GM12878 (cell line): ENCODE measurements around the gene FLAD1. TPM values are rescaled to one million over a fixed set of nuclear protein-coding genes. Genes with fewer than 3 reads are reported as not detected.

Experiments
- ATAC-seq: fragments of 200-7000 bp; cut with Tn5 transposase; 3 replicates; pipeline ENCODE4 v1.9.1; 2020; ENCODE audit warnings: mild to moderate bottlenecking, moderate library complexity
- BruUV-seq: library from RNA; stranded (reverse); fragments of 400-500 nt; replicated peaks from 2 replicates; lab custom pipeline; 2021; lab: Mats Ljungman, UMichigan
- CTCF ChIA-PET: fragments of 300-600 bp; sonication (Branson Sonifier 250); formaldehyde crosslinking; extraction: SDS; loops from one replicate; lab custom pipeline; 2021; ENCODE audit warnings: inconsistent platforms; lab: Yijun Ruan, JAX
- POLR2A ChIA-PET: fragments of 350-600 bp; formaldehyde crosslinking; extraction: SDS; loops from one replicate; lab custom pipeline; 2021; ENCODE audit warnings: inconsistent platforms; lab: Charles Lee
- RAD21 ChIA-PET: fragments of 300-600 bp; sonication (Branson Sonifier 250); formaldehyde crosslinking; loops from one replicate; lab custom pipeline; 2023; ENCODE audit warnings: antibody characterized with exemption; ENCODE audit not compliant: unreplicated experiment; lab: Charles Lee
- SMC1A ChIA-PET: fragments of 300-600 bp; sonication (Branson Sonifier 250); formaldehyde crosslinking; loops from one replicate; lab custom pipeline; 2023; ENCODE audit not compliant: unreplicated experiment, uncharacterized antibody; lab: Charles Lee
- DNase-seq: peaks from one replicate; pipeline ENCODE4 v3.0.0-alpha.2; 2011; ENCODE audit warnings: low read depth, low spot score
- FAIRE-seq: peaks from 3 replicates; lab custom pipeline; 2011; peaks lifted over from hg19 to GRCh38; lab: Jason Lieb, UNC
- H2AFZ ChIP-seq: 2 replicates; pipeline ENCODE4 v1.6.0; 2011; ENCODE audit warnings: low read depth, low read length, control low read depth; ENCODE audit not compliant: control insufficient read depth
- H3K27ac ChIP-seq: 2 replicates; pipeline ENCODE4 v1.5.1; 2011; ENCODE audit warnings: control low read depth; ENCODE audit not compliant: control insufficient read depth, insufficient read depth
- H3K27me3 ChIP-seq, 2 experiments: replicated peaks in 1 of 2; 2 replicates each; pipeline versions ENCODE4 v1.6.0 to v1.6.1; 2011; ENCODE audit warnings: low read length in 1 of 2; ENCODE audit not compliant: control insufficient read depth in 2 of 2, insufficient read depth in 2 of 2
- H3K36me3 ChIP-seq, 2 experiments: 2 replicates each; pipeline ENCODE4 v1.5.1; 2011; ENCODE audit warnings: low read length in 1 of 2; ENCODE audit not compliant: control insufficient read depth in 2 of 2, insufficient read depth in 2 of 2
- H3K4me1 ChIP-seq: 2 replicates; pipeline ENCODE4 v1.6.1; 2011; ENCODE audit warnings: mild to moderate bottlenecking, low read length, moderate library complexity, mixed read lengths; ENCODE audit not compliant: control insufficient read depth, insufficient read depth
- H3K4me2 ChIP-seq: 2 replicates; pipeline ENCODE4 v1.6.0; 2011; ENCODE audit warnings: control low read depth; ENCODE audit not compliant: control insufficient read depth, insufficient read depth
- H3K4me3 ChIP-seq: fragments of 200-600 bp; sonication (generic); 2 replicates; pipeline ENCODE4 v1.5.1; 2016
- H3K79me2 ChIP-seq: 2 replicates; pipeline ENCODE4 v1.6.0; 2011; ENCODE audit warnings: low read length; ENCODE audit not compliant: control insufficient read depth, insufficient read depth
- H3K9ac ChIP-seq: 2 replicates; pipeline ENCODE4 v1.8.0; 2011; ENCODE audit warnings: low read length, control low read depth, mixed read lengths; ENCODE audit not compliant: control insufficient read depth, insufficient read depth
- H3K9me3 ChIP-seq: replicated peaks from 3 replicates; pipeline ENCODE4 v1.5.1; 2011; ENCODE audit warnings: mild to moderate bottlenecking, low read length; ENCODE audit not compliant: control insufficient read depth, insufficient read depth
- H4K20me1 ChIP-seq: 2 replicates; pipeline ENCODE4 v1.6.0; 2011; ENCODE audit not compliant: control insufficient read depth, insufficient read depth
- ATF2 ChIP-seq: IDR thresholded peaks from 2 replicates; pipeline ENCODE4 v1.6.1; 2012; ENCODE audit warnings: low read length, inconsistent platforms
- ATF7 ChIP-seq: fragments of 450-650 bp; IDR thresholded peaks from 2 replicates; pipeline ENCODE4 v1.6.1; 2016; ENCODE audit warnings: low read depth, mild to moderate bottlenecking
- CHD1 ChIP-seq: IDR thresholded peaks from 2 replicates; pipeline ENCODE4 v1.6.1; 2012; ENCODE audit warnings: low read depth, low read length, improper control_type of control experiment
- CTCF ChIP-seq, 3 experiments: IDR thresholded peaks in 2 of 3; conservative IDR thresholded peaks in 1 of 3; 2 replicates each; pipeline ENCODE4 v1.5.1; 2011; ENCODE audit warnings: low read depth in 3 of 3, low read length in 3 of 3, mild to moderate bottlenecking in 3 of 3, control low read depth in 2 of 3, moderate library complexity in 2 of 3, inconsistent platforms in 1 of 3, mixed read lengths in 1 of 3; ENCODE audit not compliant: control insufficient read depth in 2 of 3, insufficient read depth in 1 of 3; ENCODE audit errors: extremely low read depth in 1 of 3
- DPF2 ChIP-seq: fragments of 450-650 bp; IDR thresholded peaks from 2 replicates; pipeline ENCODE4 v1.6.1; 2017; ENCODE audit warnings: mild to moderate bottlenecking
- EZH2 ChIP-seq: IDR thresholded peaks from 2 replicates; pipeline ENCODE4 v1.6.1; 2012; ENCODE audit warnings: low read depth, mild to moderate bottlenecking, control low read depth, inconsistent platforms, low read length, borderline replicate concordance; ENCODE audit not compliant: control insufficient read depth
- POLR2AphosphoS5 ChIP-seq: IDR thresholded peaks from 2 replicates; pipeline ENCODE4 v1.6.1; 2011; ENCODE audit warnings: mild to moderate bottlenecking, low read length, inconsistent platforms
- RBBP5 ChIP-seq: fragments of 200-600 bp; sonication (generic); conservative IDR thresholded peaks from 2 replicates; pipeline ENCODE4 v1.6.1; 2016
- USF2 ChIP-seq: IDR thresholded peaks from 2 replicates; pipeline ENCODE4 v1.6.1; 2011; ENCODE audit warnings: low read depth, low read length, improper control_type of control experiment, borderline replicate concordance
- ZBED1 ChIP-seq: IDR thresholded peaks from 2 replicates; pipeline ENCODE4 v1.6.1; 2016; ENCODE audit warnings: borderline replicate concordance
- ZBTB40 ChIP-seq: fragments of 450-650 bp; IDR thresholded peaks from 2 replicates; pipeline ENCODE4 v1.6.1; 2016; ENCODE audit warnings: mild to moderate bottlenecking, moderate library complexity, borderline replicate concordance
- WGBS: methylation state at CpG from one replicate; pipeline ENCODE4 v1.1.6; 2016; ENCODE audit warnings: low lambda C conversion rate; ENCODE audit not compliant: insufficient replicate concordance, insufficient coverage; ENCODE audit errors: missing lambda C conversion rate; 5-methylcytosine and 5-hydroxymethylcytosine counted together
- in situ Hi-C: fragments of 300-500 bp; cut with MboI; formaldehyde crosslinking; loops from 9 replicates; pipeline ENCODE4 v1.14.3; 2018; ENCODE audit warnings: mixed read lengths
- intact Hi-C: fragments of 100-400 bp; cut with micrococcal nuclease; formaldehyde crosslinking; loops from one replicate; pipeline ENCODE4 v1.14.2; 2022; ENCODE audit not compliant: unreplicated experiment
- polyA plus RNA-seq, 11 experiments: library from polyadenylated mRNA; depleted of rRNA in 4 of 11; unstranded in 6 of 11; stranded (reverse) in 5 of 11; fragments of >200 nt; fragmentation: Nextera tagmentation in 4 of 11; fragmentation: Illumina TruSeq in 1 of 11; extraction: Ambion mirVana in 4 of 11; extraction: Trizol in 1 of 11; gene quantifications; 1 replicate in 1 of 11; 2 replicates in 10 of 11; pipeline versions ENCODE4 v1.2.1 to v1.2.3, GENCODE V29; 2011 to 2016; ENCODE audit warnings: inconsistent platforms in 2 of 11, missing spikeins in 2 of 11, low read depth in 1 of 11
- total RNA-seq, 4 experiments: library from RNA; depleted of rRNA in 3 of 4; stranded (reverse); fragments of >200 nt in 3 of 4; fragmentation: Illumina TruSeq in 1 of 4; extraction: Trizol in 1 of 4; gene quantifications; 2 replicates each; pipeline versions ENCODE4 v1.2.1 to v1.2.3, GENCODE V29; 2013 to 2021

Gene FLAD1
- total and polyA plus RNA-seq, 10 of the 15 experiments (the other 5 are each of a cell fraction or from before 2014, with no cell fraction given) = 22.9 to 93.4 (median 56.6) TPM

- TF ChIP-seq USF2 = peak; percentile 76
Measured at GRCh38 chr1:154935749-154936554, 47.2 kb upstream of the FLAD1 start (continued).

- ATAC-seq = peak; percentile 79
- H3K36me3 ChIP-seq = no peaks in the 10 kb centered on the region; a peak in 1 of 4 replicates
- CTCF ChIA-PET = interaction anchor here (0.6 to 3.5 kb wide), 25 partner anchors 16 to 602 kb away, joined by 3 to 20 read pairs (median 5); partner anchors contain the start of genes ADAM15, FLAD1, KRTCAP2 and PBXIP1
- peak within 1 kb of the TSS; percentile 97 for H3K9ac ChIP-seq
- BruUV-seq = no TSS peak
- H3K27me3 ChIP-seq = no peaks in the 10 kb centered on the region
- H3K4me3 ChIP-seq = peak within 1 kb of the TSS; percentile 87
- no peaks in the 10 kb centered on the region for H4K20me1 ChIP-seq
- peaks cover 62% of the 10 kb centered on the region for H3K79me2 ChIP-seq
- no peak for FAIRE-seq
- under 1% methylated on average over 39 of the region's 45 CpGs for WGBS
- H3K4me2 ChIP-seq = peak within 1 kb of the TSS; percentile 97
- H3K4me1 ChIP-seq = peaks cover 38% of the 10 kb centered on the region
- peak within 1 kb of the TSS; percentile 100 for H2AFZ ChIP-seq
- RAD21 ChIA-PET = interaction anchor here (0.6 to 2.6 kb wide), 19 partner anchors 9 to 377 kb away, joined by 3 to 12 read pairs (median 4); partner anchors contain the start of genes CKS1B, PBXIP1, PYGO2 and SHC1
- intact Hi-C loops (loop anchor here (2.0 kb wide), 2 partner anchors 24 to 64 kb away; partner anchors contain the start of gene PYGO2), in situ Hi-C loops (no loop called here)
- H3K27ac ChIP-seq = peak within 1 kb of the TSS; percentile 100
- DNase-seq = peak; percentile 84
- POLR2A ChIA-PET = interaction anchor here (0.6 to 2.9 kb wide), 26 partner anchors 8 to 331 kb away, joined by 3 to 19 read pairs (median 4); partner anchors contain the start of genes ADAR, CKS1B, FLAD1 and KCNN3
- H3K9me3 ChIP-seq = no peaks in the 10 kb centered on the region
- SMC1A ChIA-PET = interaction anchor here (0.9 to 3.2 kb wide), 12 partner anchors 9 to 265 kb away, joined by 3 to 14 read pairs (median 4); partner anchors contain the start of genes KCNN3 and PBXIP1
- TF ChIP-seq DPF2 (0 out of 2 replicates have a peak, but pooled peaks have one; percentile 72), POLR2AphosphoS5 (peak; percentile 87), CHD1 (no peak), ATF2 (no peak), ATF7 (no peak), ZBED1 (no peak), RBBP5 (no peak), ZBTB40 (no peak), EZH2 (no peak), CTCF (IDR thresholded peaks at IDR 0.05 in 2 of 3, conservative IDR thresholded peaks at IDR 0.05 in 1 of 3; ENCODE audit: control insufficient read depth in 2 of 3, extremely low read depth in 1 of 3, insufficient read depth in 1 of 3, low read depth in 3 of 3, low read length in 3 of 3) (peak; percentile 24 to 47 (median 41); a peak in 4 of 6 replicates)
Measured at GRCh38 chr1:154936555-154937084, 46.5 kb upstream of the FLAD1 start, which contains the start of gene PMVK. Gene PMVK (minus strand): TSS chr1:154936719. CDS start chr1:154936685, 34 bp downstream.
